SU-DHL-6 (cell line): ENCODE data around the gene THOC1.

ENCODE experiments used
- EZH2phosphoT487 ChIP-seq: fragments of 200-600 bp; sonication (generic), shearing (Covaris generic); conservative IDR thresholded peaks from 2 replicates; pipeline ENCODE4 v1.6.1; 2018; ENCODE audit warnings: mild to moderate bottlenecking, antibody characterized with exemption, low read length, moderate library complexity, mixed read lengths
- TF ChIP-seq, protein P1 (sequence below): fragments of 200-600 bp; sonication (generic); IDR thresholded peaks from one replicate; pipeline ENCODE4 v1.5.1; 2017; ENCODE audit warnings: antibody characterized with exemption, mild to moderate bottlenecking, low read length, moderate library complexity; ENCODE audit not compliant: insufficient read depth, poor library complexity, severe bottlenecking

DNA sequence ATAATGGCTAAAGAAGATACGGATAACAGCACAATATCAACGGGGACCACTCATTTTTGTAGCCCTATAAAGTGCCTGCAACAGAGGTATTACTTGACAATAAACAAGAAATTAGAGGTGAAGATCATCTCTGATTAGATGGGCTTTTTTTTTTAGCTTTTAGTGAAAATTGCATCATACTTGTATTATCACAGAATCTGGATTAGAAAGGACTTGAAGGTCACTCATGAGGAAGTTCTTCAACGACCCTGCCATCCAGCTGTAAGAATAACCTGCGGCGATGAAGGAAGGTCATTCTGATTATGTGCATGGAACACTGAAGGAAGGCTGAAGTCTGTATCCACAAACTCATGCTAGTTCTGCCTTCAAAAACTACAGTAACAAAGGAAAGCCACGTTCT is 40.5 kb downstream of the THOC1 start:
- TF ChIP-seq, protein P1, sequence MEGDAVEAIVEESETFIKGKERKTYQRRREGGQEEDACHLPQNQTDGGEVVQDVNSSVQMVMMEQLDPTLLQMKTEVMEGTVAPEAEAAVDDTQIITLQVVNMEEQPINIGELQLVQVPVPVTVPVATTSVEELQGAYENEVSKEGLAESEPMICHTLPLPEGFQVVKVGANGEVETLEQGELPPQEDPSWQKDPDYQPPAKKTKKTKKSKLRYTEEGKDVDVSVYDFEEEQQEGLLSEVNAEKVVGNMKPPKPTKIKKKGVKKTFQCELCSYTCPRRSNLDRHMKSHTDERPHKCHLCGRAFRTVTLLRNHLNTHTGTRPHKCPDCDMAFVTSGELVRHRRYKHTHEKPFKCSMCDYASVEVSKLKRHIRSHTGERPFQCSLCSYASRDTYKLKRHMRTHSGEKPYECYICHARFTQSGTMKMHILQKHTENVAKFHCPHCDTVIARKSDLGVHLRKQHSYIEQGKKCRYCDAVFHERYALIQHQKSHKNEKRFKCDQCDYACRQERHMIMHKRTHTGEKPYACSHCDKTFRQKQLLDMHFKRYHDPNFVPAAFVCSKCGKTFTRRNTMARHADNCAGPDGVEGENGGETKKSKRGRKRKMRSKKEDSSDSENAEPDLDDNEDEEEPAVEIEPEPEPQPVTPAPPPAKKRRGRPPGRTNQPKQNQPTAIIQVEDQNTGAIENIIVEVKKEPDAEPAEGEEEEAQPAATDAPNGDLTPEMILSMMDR = no peak
- TF ChIP-seq EZH2phosphoT487 = no peak
